Common myeloid progenitor, CD34-positive (primary cell): ENCODE data around the gene LRP1B. TPM values are rescaled to one million over a fixed set of nuclear protein-coding genes. Genes with fewer than 3 reads are reported as not detected.
A peak's percentile ranks its signal among the peaks of the same experiment; 100 is the strongest.

Experiments
- CTCF ChIA-PET: fragments of 350-600 bp; sonication (Branson Sonifier 250); formaldehyde crosslinking; loops from one replicate; lab custom pipeline; 2021; ENCODE audit warnings: antibody characterized with exemption; lab: Charles Lee
- POLR2A ChIA-PET: fragments of 350-600 bp; sonication (Branson Sonifier 250); formaldehyde crosslinking; loops from one replicate; lab custom pipeline; 2021; ENCODE audit warnings: antibody characterized with exemption; lab: Charles Lee
- DNase-seq, 3 donors: peaks; one replicate each; pipeline versions ENCODE4 v3.0.0 to v3.0.0-alpha.2; 2013
- H3K27ac ChIP-seq, 2 experiments: 1 replicate in 1 of 2; 2 replicates in 1 of 2; pipeline ENCODE4 v1.7.0; 2013; ENCODE audit warnings: inconsistent platforms in 2 of 2, low read length in 2 of 2, mild to moderate bottlenecking in 2 of 2, low read depth in 1 of 2, moderate library complexity in 1 of 2; ENCODE audit not compliant: severe bottlenecking in 2 of 2, insufficient read depth in 1 of 2, poor library complexity in 1 of 2
- H3K27me3 ChIP-seq, 5 experiments: replicated peaks in 2 of 5; 1 replicate in 3 of 5; 2 replicates in 2 of 5; pipeline versions ENCODE4 v1.6.1 to v1.7.0; 2013; ENCODE audit warnings: low read length in 4 of 5, mild to moderate bottlenecking in 2 of 5, moderate library complexity in 2 of 5, inconsistent platforms in 1 of 5; ENCODE audit not compliant: insufficient read depth in 5 of 5, control insufficient read depth in 4 of 5
- H3K36me3 ChIP-seq, 4 experiments: 1 replicate in 2 of 4; 2 replicates in 2 of 4; pipeline versions ENCODE4 v1.6.1 to v1.7.0; 2013; ENCODE audit warnings: low read length in 3 of 4, control low read depth in 1 of 4, mild to moderate bottlenecking in 1 of 4; ENCODE audit not compliant: control insufficient read depth in 4 of 4, insufficient read depth in 4 of 4
- H3K4me1 ChIP-seq, 4 experiments: 1 replicate in 3 of 4; 2 replicates in 1 of 4; pipeline versions ENCODE4 v1.6.1 to v1.7.1; 2013; ENCODE audit warnings: low read length in 3 of 4, mild to moderate bottlenecking in 3 of 4, control low read depth in 1 of 4, inconsistent platforms in 1 of 4, moderate library complexity in 1 of 4; ENCODE audit not compliant: control insufficient read depth in 4 of 4, insufficient read depth in 4 of 4; ENCODE audit errors: control extremely low read depth in 1 of 4
- H3K4me3 ChIP-seq, 7 experiments: 1 replicate in 4 of 7; 2 replicates in 3 of 7; pipeline versions ENCODE4 v1.5.1 to v1.7.0; 2013; ENCODE audit warnings: mild to moderate bottlenecking in 7 of 7, low read length in 6 of 7, moderate library complexity in 6 of 7, inconsistent platforms in 2 of 7, low read depth in 2 of 7, control low read depth in 1 of 7; ENCODE audit not compliant: insufficient read depth in 4 of 7, control insufficient read depth in 1 of 7; ENCODE audit errors: extremely low read depth in 1 of 7
- H3K9me3 ChIP-seq, 5 experiments: 1 replicate in 4 of 5; 2 replicates in 1 of 5; pipeline versions ENCODE4 v1.6.1 to v1.7.1; 2013; ENCODE audit warnings: low read length in 4 of 5, mild to moderate bottlenecking in 2 of 5, inconsistent platforms in 1 of 5, low read depth in 1 of 5, moderate library complexity in 1 of 5; ENCODE audit not compliant: control insufficient read depth in 4 of 5, insufficient read depth in 2 of 5; ENCODE audit errors: control extremely low read depth in 1 of 5
- WGBS: methylation state at CpG from one replicate; pipeline ENCODE4 v1.1.5; 2013; ENCODE audit not compliant: insufficient coverage; 5-methylcytosine and 5-hydroxymethylcytosine counted together
- polyA plus RNA-seq: library from polyadenylated mRNA; unstranded; fragments of 120-200 nt; gene quantifications from one replicate; pipeline ENCODE4 v1.2.1, GENCODE V29; 2013

Gene LRP1B
- under 0.01 TPM for polyA plus RNA-seq

GRCh38 chr2:142131010-142131669, at the start of gene LRP1B:
Gene LRP1B, minus strand, starts transcription at chr2:142131016. Its CDS starts 287 bp downstream, at chr2:142130729.
- peaks cover 9 to 29% (median 23%) of the 10 kb centered on the region in 5 experiments for H3K27me3 ChIP-seq
- POLR2A ChIA-PET: no interaction called here
- CTCF ChIA-PET: interaction anchor here (1.2 to 1.3 kb wide), 2 partner anchors 10 to 11 kb away, joined by 4 read pairs; no protein-coding TSS in a partner anchor
- no peak within 1 kb of the TSS for H3K27ac ChIP-seq
- under 1% methylated on average over 15 of the region's 21 CpGs for WGBS
- H3K4me1 ChIP-seq: peaks cover 0 to 20% (median 14%) of the 10 kb centered on the region in 4 experiments
- H3K4me3 ChIP-seq: peak within 1 kb of the TSS; percentile 28 to 86 (median 67)
- DNase-seq: peak; percentile 54 to 80 (median 74)
- H3K9me3 ChIP-seq: no peaks in the 10 kb centered on the region
- no peaks in the 10 kb centered on the region for H3K36me3 ChIP-seq

GRCh38 chr2:142179686-142180085, 48.9 kb upstream of the LRP1B start:
- ChIA-PET CTCF (no interaction called here), POLR2A (no interaction called here)
- 100% methylated on average over 1 of the region's 1 CpG for WGBS
- Histone ChIP-seq H3K27me3 (no peaks in the 10 kb centered on the region), H3K4me3 (no peak overlapping the region), H3K9me3 (no peaks in the 10 kb centered on the region), H3K36me3 (no peaks in the 10 kb centered on the region), H3K27ac (no peak overlapping the region), H3K4me1 (no peaks in the 10 kb centered on the region)
- no peak for DNase-seq

- no peaks in the 10 kb centered on the region for H3K9me3 ChIP-seq
- no peak overlapping the region for H3K27ac ChIP-seq
- POLR2A ChIA-PET: no interaction called here
- 100% methylated on average over 1 of the region's 1 CpG for WGBS
- no peaks in the 10 kb centered on the region for H3K4me1 ChIP-seq
- no peaks in the 10 kb centered on the region for H3K36me3 ChIP-seq
- no peak overlapping the region for H3K4me3 ChIP-seq
- CTCF ChIA-PET: no interaction called here
- DNase-seq: no peak
- no peaks in the 10 kb centered on the region for H3K27me3 ChIP-seq
These were observed 47.8 kb upstream of the LRP1B start for GRCh38 chr2:142178604-142179003.

GRCh38 chr2:142176941-142177340, 46.1 kb upstream of the LRP1B start:
- Histone ChIP-seq H3K36me3 (no peaks in the 10 kb centered on the region), H3K27ac (no peak overlapping the region), H3K27me3 (no peaks in the 10 kb centered on the region), H3K4me3 (no peak overlapping the region), H3K4me1 (no peaks in the 10 kb centered on the region), H3K9me3 (no peaks in the 10 kb centered on the region)
- CTCF ChIA-PET: interaction anchor here (0.6 kb wide), 1 partner anchor 501 kb away, joined by 3 read pairs; no protein-coding TSS in a partner anchor
- no CpG with 5 or more reads among the region's 1 CpG for WGBS
- DNase-seq: no peak
- POLR2A ChIA-PET: no interaction called here

GRCh38 chr2:142175813-142176338, 45.1 kb upstream of the LRP1B start:
- ChIA-PET POLR2A (no interaction called here), CTCF (no interaction called here)
- no peak overlapping the region for H3K27ac ChIP-seq
- DNase-seq: no peak
- H3K9me3 ChIP-seq: no peaks in the 10 kb centered on the region
- no peaks in the 10 kb centered on the region for H3K27me3 ChIP-seq
- H3K4me1 ChIP-seq: no peaks in the 10 kb centered on the region
- WGBS: 100% methylated on average over 1 of the region's 1 CpG
- no peaks in the 10 kb centered on the region for H3K36me3 ChIP-seq
- no peak overlapping the region for H3K4me3 ChIP-seq

- ChIA-PET CTCF (no interaction called here), POLR2A (no interaction called here)
- Histone ChIP-seq H3K27me3 (no peaks in the 10 kb centered on the region), H3K4me1 (no peaks in the 10 kb centered on the region), H3K27ac (no peak overlapping the region), H3K4me3 (no peak overlapping the region), H3K9me3 (no peaks in the 10 kb centered on the region), H3K36me3 (no peaks in the 10 kb centered on the region)
- no peak for DNase-seq
- WGBS: no CpG with 5 or more reads among the region's 1 CpG
These were observed 43.4 kb upstream of the LRP1B start for GRCh38 chr2:142174176-142174575.

- H3K9me3 ChIP-seq: no peaks in the 10 kb centered on the region
- no peaks in the 10 kb centered on the region for H3K4me1 ChIP-seq
- DNase-seq: no peak
- no peaks in the 10 kb centered on the region for H3K36me3 ChIP-seq
- no CpG with 5 or more reads among the region's 2 CpGs for WGBS
- H3K27ac ChIP-seq: no peak overlapping the region
- POLR2A ChIA-PET: no interaction called here
- CTCF ChIA-PET: no interaction called here
- no peak overlapping the region for H3K4me3 ChIP-seq
- H3K27me3 ChIP-seq: no peaks in the 10 kb centered on the region
These were observed 40.0 kb upstream of the LRP1B start for GRCh38 chr2:142170847-142171246.
